ENCODE measurements around the gene POLN.

- TF ChIP-seq POLR2A (IDR thresholded peaks at IDR 0.05): no peak
- TF ChIP-seq CTCF (IDR thresholded peaks at IDR 0.05): no peak
Observed at GRCh38 chr4:2043396-2044118, 198.4 kb downstream of the POLN start.
